ENCODE measurements around the gene PHETA1.

GRCh38 chr12:111359231-111359913 lies 9.5 kb downstream of the PHETA1 start:
- TF ChIP-seq TCF7 (CRISPR knock-in tag; IDR thresholded peaks at IDR 0.05; ENCODE audit: low read depth): no peak
- no peak for TF ChIP-seq CTCF (IDR thresholded peaks at IDR 0.05)
- no peak for TF ChIP-seq ATF3 (CRISPR knock-in tag; conservative IDR thresholded peaks at IDR 0.05)
- no peak for TF ChIP-seq PRDM15 (CRISPR knock-in tag; IDR thresholded peaks at IDR 0.05)
- TF ChIP-seq ZNF232 (CRISPR knock-in tag; IDR thresholded peaks at IDR 0.05): no peak

Data from WTC11 (cell line).